Measurements from ENCODE around the gene C16orf92.
"Not testable (repeated sequence)": the region's sequence is repeated elsewhere in the genome, so short reads cannot be mapped to it uniquely, and the experiment has no call there.

C16orf92 gene

DNA sequence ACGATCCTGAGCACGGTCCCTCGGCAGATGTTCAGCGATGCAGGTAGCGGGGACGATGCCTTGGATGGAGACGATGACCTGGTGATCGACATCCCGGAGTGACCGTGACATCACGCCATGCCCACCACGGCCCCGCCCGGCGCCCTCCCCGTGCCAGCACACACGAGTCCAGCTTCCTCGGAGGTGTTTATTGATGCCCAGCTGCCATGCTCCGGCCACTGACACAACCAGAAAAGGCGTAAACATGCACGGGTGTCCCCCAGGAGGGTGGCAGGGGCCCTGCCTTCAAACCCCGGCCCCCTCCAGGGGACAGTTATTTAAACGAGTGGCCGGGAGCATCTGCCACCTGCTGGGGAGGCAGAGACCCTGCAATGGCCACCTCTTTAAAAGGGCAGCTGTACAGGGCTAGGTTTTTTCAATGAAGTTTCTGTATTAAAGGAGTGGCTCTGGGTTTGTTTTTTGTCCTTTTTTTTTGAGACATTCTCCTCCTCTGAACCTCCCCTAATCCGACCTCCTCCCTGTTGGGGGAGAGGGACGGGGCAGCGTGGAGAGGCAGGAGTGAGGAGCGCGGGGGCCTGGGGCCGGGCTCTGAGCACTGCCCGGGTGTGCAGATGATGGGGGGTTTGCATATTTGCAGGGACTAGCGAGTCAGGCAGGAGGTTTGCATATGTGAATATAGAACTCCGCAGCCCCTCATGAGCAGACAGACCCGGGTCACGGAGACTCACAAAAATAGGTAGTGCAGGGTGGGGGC, 17.5 kb upstream of the C16orf92 start:
- DNase-seq (ENCODE audit: low spot score), result peak; percentile 82

DNA sequence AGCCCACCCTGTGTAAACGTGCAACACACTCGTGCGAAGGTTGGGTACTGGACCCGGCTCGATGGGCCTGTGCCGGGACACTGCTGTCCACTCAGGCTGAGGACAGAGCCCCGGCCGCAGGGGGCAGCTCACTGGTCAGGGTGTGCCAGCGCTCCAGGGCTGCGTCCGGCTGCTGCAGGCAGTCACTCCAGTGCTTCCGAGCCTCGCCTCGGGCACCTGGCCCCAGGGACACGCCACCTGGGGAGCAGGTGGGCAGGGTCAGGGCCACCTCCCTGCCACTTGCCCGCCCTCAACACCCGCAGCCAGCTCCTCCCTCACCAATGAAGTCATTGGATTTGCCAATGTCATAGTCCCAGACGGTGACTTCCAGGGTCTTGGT, 16.9 kb upstream of the C16orf92 start:
- no peak for DNase-seq (ENCODE audit: low spot score)

DNA sequence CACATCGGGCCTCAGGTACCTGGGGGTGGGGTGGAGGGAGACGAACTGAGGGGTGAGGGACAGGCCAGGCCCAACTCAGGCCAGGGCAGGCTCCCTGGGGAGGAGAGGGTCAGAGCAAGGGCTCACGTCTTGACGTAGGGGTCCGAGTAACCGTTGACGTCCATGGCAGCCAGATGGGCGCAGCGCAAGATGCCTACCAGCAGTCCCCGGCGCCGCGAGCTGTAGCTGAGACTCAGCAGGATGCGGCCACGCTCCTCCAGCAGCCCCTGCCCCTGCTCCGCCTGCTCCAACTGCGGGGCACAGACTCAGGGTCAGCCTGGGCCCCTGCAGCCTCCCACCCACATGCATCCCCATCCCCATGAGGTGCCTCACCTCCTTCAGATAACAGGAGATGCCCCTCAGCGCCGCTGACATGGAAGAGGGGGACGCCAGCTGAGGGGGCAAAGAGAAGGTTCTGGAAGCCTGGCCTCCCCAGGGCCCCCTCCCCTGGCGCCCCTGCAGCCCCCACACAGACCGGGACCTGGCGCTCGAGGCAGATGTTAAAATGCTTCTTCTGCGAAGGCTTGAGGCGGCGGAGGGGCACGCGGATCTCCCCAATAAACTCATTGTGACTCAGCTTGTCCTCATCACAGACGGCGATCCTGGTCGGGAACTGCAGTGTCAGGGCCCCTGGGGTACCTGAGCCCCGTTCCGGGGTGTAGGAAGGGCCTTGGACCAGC, 16.2 kb upstream of the C16orf92 start:
- DNase-seq (ENCODE audit: low spot score), result no peak

DNA sequence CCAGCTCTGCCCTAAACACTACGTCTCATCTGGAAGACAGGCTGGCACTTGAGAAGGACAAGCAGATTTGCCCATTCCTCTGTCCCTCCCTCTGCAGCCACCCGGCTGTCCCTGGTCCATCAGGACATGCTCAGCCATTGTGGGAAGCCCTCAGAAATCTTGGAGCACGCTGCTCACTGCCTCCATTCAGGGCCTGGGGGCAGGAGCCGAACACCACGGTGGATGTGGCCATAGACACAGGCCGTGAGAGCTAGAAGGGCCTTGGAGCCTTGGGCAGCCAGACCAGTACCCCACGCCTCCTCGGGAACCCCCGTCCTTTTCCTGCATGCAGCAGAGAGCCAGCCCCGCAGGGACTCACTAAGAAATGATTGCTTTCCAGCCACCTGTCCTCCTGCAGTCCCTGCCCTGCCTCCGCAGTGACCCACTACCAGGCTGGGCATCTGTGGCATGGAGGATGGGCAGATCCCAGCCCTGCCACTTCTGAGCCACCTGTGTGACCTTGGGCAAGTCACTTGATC, 15.6 kb upstream of the C16orf92 start:
- DNase-seq (ENCODE audit: low spot score), result no peak

DNA sequence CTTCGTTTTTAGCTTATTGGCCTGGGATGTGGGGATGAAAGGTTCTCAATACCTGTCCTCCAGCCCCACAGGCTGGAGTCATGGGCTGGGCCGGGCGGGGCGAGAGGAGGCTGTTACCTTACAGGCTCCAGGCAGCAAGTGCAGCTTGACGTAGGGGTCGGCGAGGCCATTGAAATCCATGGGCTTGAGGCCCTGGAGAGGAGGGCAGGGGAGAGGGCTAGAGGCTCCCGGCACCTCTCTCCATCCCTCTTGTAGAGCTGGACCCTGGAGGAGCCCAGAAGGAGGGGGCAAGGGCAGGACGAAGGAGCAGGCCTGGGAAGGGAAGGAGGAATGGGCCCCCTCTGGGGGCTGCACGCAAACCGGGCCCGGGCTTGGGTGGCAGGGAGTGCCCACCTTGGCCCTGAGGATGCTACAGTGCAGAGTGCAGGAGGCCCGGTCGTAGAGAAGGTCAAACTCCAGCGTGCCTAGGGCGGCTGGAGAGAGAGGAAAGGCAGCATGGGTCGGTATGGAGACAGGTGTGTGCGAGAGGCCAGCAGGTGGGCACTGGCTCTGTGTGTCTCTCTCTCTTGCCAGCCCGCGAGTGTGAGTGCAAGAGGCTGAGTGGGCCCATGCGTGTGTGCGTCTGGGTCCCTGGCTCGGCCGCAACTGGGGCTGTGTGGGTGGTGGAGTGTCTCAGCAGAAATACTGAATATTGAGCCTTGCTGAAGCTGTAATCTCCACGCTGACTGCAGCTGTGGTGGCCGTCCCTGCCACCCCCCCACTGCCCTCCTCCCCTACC, 13.7 kb upstream of the C16orf92 start:
- DNase-seq (ENCODE audit: low spot score), result no peak

- no peak for DNase-seq (ENCODE audit: low spot score)
These were observed 12.8 kb upstream of the C16orf92 start for GRCh38 chr16:30009990-30010843.

- peak; percentile 85 for DNase-seq (ENCODE audit: low spot score)
These were observed 11.9 kb upstream of the C16orf92 start, which contains the start of gene DOC2A for GRCh38 chr16:30010844-30011713. DOC2A (minus strand) TSS chr16:30011027; CDS start chr16:30010222, 805 bp downstream.

- no peak for DNase-seq (ENCODE audit: low spot score)
These were observed 11.1 kb upstream of the C16orf92 start for GRCh38 chr16:30011714-30012504.

DNA sequence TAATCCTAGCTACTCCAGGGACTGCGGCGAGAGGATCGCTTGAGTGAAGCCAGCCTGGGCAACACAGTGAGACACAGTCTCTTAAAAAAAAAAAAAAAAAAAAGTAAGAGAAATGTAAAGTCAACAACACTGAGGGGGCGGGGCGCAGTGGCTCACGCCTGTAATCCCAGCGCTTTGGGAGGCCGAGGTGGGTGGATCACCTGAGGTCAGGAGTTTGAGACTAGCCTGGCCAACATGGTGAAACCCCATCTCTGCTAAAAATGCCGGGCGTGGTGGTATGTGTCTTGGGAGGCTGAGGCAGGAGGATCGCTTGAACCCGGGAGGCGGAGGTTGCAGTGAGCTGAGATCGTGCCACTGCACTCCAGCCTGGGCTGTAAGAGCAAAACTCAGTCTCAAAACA, 10.4 kb upstream of the C16orf92 start:
- DNase-seq (ENCODE audit: low spot score), result not testable (repeated sequence)

- DNase-seq (ENCODE audit: low spot score), result not testable (repeated sequence)
These were observed 7.5 kb upstream of the C16orf92 start for GRCh38 chr16:30015450-30015849.

DNA sequence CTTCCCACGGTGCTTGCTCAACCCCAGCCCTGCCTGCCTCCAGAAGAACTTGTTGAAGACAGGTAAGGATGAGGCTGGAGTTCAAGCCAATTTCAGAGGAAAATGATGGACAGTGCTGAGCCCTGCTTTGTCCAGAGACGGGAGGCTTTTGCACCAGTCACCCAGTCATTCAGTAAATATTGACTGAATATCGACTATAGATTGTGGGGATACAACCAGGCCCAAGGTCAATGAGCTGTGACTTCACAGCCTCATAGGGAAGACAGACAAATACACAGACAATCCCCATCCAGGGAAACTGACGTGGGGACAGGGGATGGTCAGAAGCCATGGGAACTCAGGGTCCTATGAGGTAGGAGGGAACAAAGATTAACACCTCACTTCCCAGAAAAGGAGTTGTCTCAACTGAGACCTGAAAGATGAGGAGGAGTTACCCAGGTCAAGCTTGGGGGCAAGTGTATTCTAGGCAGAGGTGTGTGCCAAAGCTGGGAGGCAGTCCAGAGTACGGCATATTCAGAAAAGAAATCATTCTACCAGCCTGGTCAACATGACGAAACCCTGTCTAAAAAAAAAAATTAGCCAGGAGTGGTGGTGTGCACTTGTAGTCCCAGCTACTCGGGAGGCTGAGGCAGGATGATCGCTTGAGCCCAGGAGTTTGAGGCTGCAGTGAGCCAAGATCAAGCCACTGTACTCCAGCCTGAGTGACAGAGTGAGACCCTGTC, 6.3 kb upstream of the C16orf92 start:
- DNase-seq (ENCODE audit: low spot score), result no peak

DNA sequence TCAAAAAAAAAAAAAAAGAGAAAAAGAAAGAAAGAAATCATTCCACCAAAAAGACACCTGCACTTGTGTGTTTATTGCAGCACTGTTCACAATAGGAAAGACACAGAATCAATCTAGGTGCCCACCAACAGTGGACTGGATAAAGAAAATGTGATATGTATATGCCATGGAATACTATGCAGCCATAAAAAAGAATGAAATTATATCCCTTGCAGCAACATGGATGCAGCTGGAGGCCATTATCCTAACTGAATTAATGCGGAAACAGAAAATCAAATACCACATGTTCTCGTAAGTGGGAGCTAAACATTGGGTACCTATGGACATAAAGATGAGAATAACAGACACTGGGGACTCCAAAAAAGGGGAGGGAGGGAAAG, 5.7 kb upstream of the C16orf92 start:
- no peak for DNase-seq (ENCODE audit: low spot score)

DNA sequence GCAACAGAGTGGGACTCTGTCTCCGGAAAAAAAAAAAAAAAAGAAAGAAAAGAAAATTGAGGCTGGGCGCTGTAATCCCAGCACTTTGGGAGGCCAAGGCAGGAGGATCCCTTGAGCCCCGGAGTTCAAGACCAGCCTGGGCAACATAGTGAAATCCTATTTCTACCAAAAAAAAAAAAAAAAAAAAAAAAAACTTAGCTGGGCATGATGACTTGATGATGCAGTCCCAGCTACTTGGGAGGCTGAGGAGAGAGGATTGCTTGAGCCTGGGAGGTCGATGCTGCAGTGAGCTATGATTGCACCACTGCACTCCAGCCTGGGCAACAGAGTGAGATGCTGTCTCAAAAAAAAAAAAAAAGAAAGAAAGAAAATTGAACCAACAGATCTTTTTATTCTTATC, 5.1 kb upstream of the C16orf92 start:
- not testable (repeated sequence) for DNase-seq (ENCODE audit: low spot score)

DNA sequence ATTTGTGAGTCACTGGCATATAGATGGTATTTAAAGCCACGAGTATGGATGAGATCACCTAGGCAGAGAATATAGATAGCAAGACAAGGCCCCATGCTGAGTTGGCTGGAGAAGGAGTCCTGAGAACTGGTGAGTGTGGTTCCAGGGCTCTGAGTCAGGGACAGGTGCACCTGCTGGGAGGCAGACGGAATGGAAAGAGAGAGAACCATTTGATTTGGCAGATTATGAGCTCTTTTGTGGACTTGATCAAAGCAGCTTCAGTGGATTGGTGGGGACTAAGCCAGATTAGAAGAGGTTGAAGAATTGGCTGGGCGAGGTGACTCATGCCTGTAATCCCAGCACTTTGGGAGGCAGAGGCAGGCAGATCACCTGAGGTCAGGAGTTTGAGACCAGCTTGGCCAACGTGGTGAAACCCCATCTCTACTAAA, 4.3 kb upstream of the C16orf92 start:
- no peak for DNase-seq (ENCODE audit: low spot score)

- no peak for DNase-seq (ENCODE audit: low spot score)
These were observed 588 bp downstream of the C16orf92 start for GRCh38 chr16:30023586-30023985.

DNA sequence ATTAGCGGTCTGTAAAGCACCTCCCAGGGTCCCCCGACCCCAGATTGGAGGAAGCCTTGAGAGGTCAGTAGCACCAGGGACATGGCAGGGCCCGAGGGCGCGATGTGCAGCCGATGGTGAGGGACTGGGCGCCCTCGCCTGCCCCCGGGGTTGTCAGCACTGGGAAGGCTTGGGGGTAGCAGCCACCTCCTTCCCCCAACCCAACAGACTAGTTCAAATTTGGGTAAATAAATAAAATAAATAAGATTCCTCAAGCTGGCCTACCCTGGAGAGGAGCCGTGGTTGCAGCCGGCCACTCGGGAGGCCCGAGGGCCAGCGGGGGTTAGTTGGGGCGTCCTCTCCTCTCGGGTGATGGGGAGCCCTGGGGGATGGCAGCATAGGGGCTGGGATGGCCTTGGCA, 1.5 kb downstream of the C16orf92 start:
- DNase-seq (ENCODE audit: low spot score), result no peak

DNA sequence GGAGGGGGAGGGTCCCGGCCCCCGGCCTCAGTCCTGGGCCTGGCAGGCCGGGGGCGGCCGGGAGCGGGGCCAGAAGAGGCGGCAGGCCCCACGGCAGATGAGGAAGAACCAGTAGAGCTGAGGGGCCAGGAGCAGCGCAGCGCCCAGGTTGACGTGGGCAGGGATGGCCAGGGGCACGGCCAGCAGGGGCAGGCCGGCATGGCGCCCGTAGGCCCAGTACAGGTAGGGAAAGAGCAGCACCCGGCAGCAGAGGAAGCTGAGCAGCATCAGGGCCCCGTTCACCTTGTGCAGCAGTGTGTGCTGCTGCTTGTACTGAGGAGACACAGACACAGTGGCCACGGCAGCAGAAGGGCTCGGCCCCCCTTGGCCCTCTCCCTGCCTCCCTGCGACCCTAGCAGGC, 2.2 kb downstream of the C16orf92 start:
- DNase-seq (ENCODE audit: low spot score), result no peak

- DNase-seq (ENCODE audit: low spot score), result no peak
These were observed 2.6 kb downstream of the C16orf92 start for GRCh38 chr16:30025574-30025973.

GRCh38 chr16:30026449-30026848, 3.5 kb downstream of the C16orf92 start:
- no peak for DNase-seq (ENCODE audit: low spot score)

Measured in D341Med (cell line).